HepG2 (cell line): Measurements from ENCODE around the gene FALEC. TPM values are rescaled to one million over a fixed set of nuclear protein-coding genes. Genes with fewer than 3 reads are reported as not detected.

ENCODE experiments used
- CREM ChIP-seq, 2 experiments: sonication (generic) in 1 of 2; formaldehyde crosslinking in 1 of 2; IDR thresholded peaks; 2 replicates each; pipeline versions ENCODE4 v1.4.0 to v1.6.1; 2016 to 2020; ENCODE audit warnings: antibody characterized with exemption in 1 of 2, mild to moderate bottlenecking in 1 of 2, missing genetic modification reagents in 1 of 2
- EP300 ChIP-seq, 3 experiments: sonication (generic) in 1 of 3; formaldehyde crosslinking in 1 of 3; IDR thresholded peaks; 2 replicates each; pipeline versions ENCODE4 v1.5.1 to v1.6.1; 2011 to 2020; ENCODE audit warnings: low read depth in 2 of 3, low read length in 2 of 3, borderline replicate concordance in 1 of 3, improper control_type of control experiment in 1 of 3, mild to moderate bottlenecking in 1 of 3, missing genetic modification reagents in 1 of 3, moderate library complexity in 1 of 3
- FOSL1 ChIP-seq: sonication (generic); formaldehyde crosslinking; IDR thresholded peaks from 2 replicates; pipeline ENCODE4 v1.9.0; 2021; ENCODE audit warnings: missing genetic modification reagents, borderline replicate concordance
- FOXC1 ChIP-seq: sonication (generic); formaldehyde crosslinking; IDR thresholded peaks from 2 replicates; pipeline ENCODE4 v1.8.0; 2022; ENCODE audit warnings: mild to moderate bottlenecking, missing genetic modification reagents, borderline replicate concordance
- GATAD2A ChIP-seq: IDR thresholded peaks from 2 replicates; pipeline ENCODE4 v1.6.1; 2016
- HNF4G ChIP-seq, 2 experiments: sonication (generic) in 1 of 2; formaldehyde crosslinking in 1 of 2; IDR thresholded peaks; 2 replicates each; pipeline versions ENCODE4 v1.4.0 to v1.6.1; 2011 to 2020; ENCODE audit warnings: borderline replicate concordance in 2 of 2, low read depth in 2 of 2, mild to moderate bottlenecking in 2 of 2, low read length in 1 of 2, missing genetic modification reagents in 1 of 2, moderate library complexity in 1 of 2
- KDM4B ChIP-seq: sonication (generic); formaldehyde crosslinking; IDR thresholded peaks from 2 replicates; pipeline ENCODE4 v1.4.0; 2020; ENCODE audit warnings: missing genetic modification reagents
- MATR3 ChIP-seq: sonication (generic); formaldehyde crosslinking; IDR thresholded peaks from 2 replicates; pipeline ENCODE4 v1.4.0; 2020; ENCODE audit warnings: missing genetic modification reagents
- MEIS1 ChIP-seq: sonication (generic); formaldehyde crosslinking; IDR thresholded peaks from 2 replicates; pipeline ENCODE4 v1.9.0; 2021; ENCODE audit warnings: mild to moderate bottlenecking, missing genetic modification reagents, moderate library complexity, borderline replicate concordance
- NFIC ChIP-seq: IDR thresholded peaks from 2 replicates; pipeline ENCODE4 v1.6.1; 2012; ENCODE audit warnings: mild to moderate bottlenecking, low read length, inconsistent platforms
- NFYB ChIP-seq: sonication (generic); formaldehyde crosslinking; IDR thresholded peaks from 2 replicates; pipeline ENCODE4 v1.4.0; 2020; ENCODE audit warnings: missing genetic modification reagents
- PHF20 ChIP-seq: sonication (generic); formaldehyde crosslinking; IDR thresholded peaks from 2 replicates; pipeline ENCODE4 v1.5.0; 2020; ENCODE audit warnings: mild to moderate bottlenecking, missing genetic modification reagents
- PREB ChIP-seq: sonication (generic); formaldehyde crosslinking; IDR thresholded peaks from 2 replicates; pipeline ENCODE4 v1.4.0; 2020; ENCODE audit warnings: missing genetic modification reagents
- SKIL ChIP-seq: sonication (generic); formaldehyde crosslinking; IDR thresholded peaks from 2 replicates; pipeline ENCODE4 v1.8.0; 2022; ENCODE audit warnings: missing genetic modification reagents, mild to moderate bottlenecking, moderate library complexity, borderline replicate concordance
- STAT5B ChIP-seq: sonication (generic); formaldehyde crosslinking; IDR thresholded peaks from 2 replicates; pipeline ENCODE4 v1.4.0; 2020; ENCODE audit warnings: missing genetic modification reagents
- TEAD3 ChIP-seq: optimal IDR thresholded peaks from 2 replicates; pipeline ENCODE3; 2016; ENCODE audit warnings: borderline replicate concordance
- THAP7 ChIP-seq: sonication (generic); formaldehyde crosslinking; IDR thresholded peaks from 2 replicates; pipeline ENCODE4 v1.8.1; 2023; ENCODE audit warnings: mild to moderate bottlenecking, missing genetic modification reagents
- ZNF839 ChIP-seq: sonication (generic); formaldehyde crosslinking; IDR thresholded peaks from 2 replicates; pipeline ENCODE4 v1.4.0; 2020; ENCODE audit warnings: missing genetic modification reagents, mild to moderate bottlenecking, borderline replicate concordance
- polyA plus RNA-seq, 8 experiments: library from polyadenylated mRNA; depleted of rRNA in 3 of 8; stranded (reverse) in 7 of 8; unstranded in 1 of 8; fragments of >200 nt; fragmentation: Illumina TruSeq in 4 of 8; extraction: Trizol in 4 of 8; gene quantifications; 2 replicates each; pipeline versions ENCODE4 v1.2.1 to v1.2.3, GENCODE V29; 2011 to 2016; ENCODE audit warnings: low read depth in 4 of 8, missing spikeins in 1 of 8, mixed read lengths in 1 of 8; ENCODE audit not compliant: insufficient read depth in 1 of 8
- total RNA-seq, 5 experiments: library from RNA; depleted of rRNA; stranded (reverse); fragments of >200 nt; fragmentation: Illumina TruSeq; extraction: Trizol; gene quantifications; 2 replicates each; pipeline ENCODE4 v1.2.3, GENCODE V29; 2016; ENCODE audit warnings: low read depth in 1 of 5
- TF ChIP-seq, protein P1 (sequence below): sonication (generic); formaldehyde crosslinking; IDR thresholded peaks from 2 replicates; pipeline ENCODE4 v1.5.0; 2020; ENCODE audit warnings: mild to moderate bottlenecking, missing genetic modification reagents, borderline replicate concordance

The FALEC gene
- total and polyA plus RNA-seq, 2 of the 13 experiments (the other 11 are each of a cell fraction or from before 2014, with no cell fraction given) = 0.33 to 0.71 TPM

- no peak for TF ChIP-seq TEAD3 (CRISPR knock-in tag)
- no peak for TF ChIP-seq SKIL (CRISPR knock-in tag)
- no peak for TF ChIP-seq FOXC1 (CRISPR knock-in tag)
- TF ChIP-seq MATR3 (CRISPR knock-in tag) = no peak
- TF ChIP-seq THAP7 (CRISPR knock-in tag) = no peak
- no peak for TF ChIP-seq NFIC
- no peak for TF ChIP-seq FOSL1
- peak; percentile 65; the same call in 1 of the 2 replicates for TF ChIP-seq HNF4G (IDR thresholded peaks at IDR 0.05; ENCODE audit: borderline replicate concordance, low read depth, low read length)
- no peak for TF ChIP-seq HNF4G (CRISPR knock-in tag; IDR thresholded peaks at IDR 0.05; ENCODE audit: borderline replicate concordance, low read depth)
- peak in 1 of 2 experiments; percentile 74; a peak in 2 of 4 replicates for TF ChIP-seq EP300 (IDR thresholded peaks at IDR 0.05; ENCODE audit: low read depth in 2 of 2, low read length in 2 of 2)
- no peak for TF ChIP-seq EP300 (CRISPR knock-in tag; IDR thresholded peaks at IDR 0.05; ENCODE audit: borderline replicate concordance)
- TF ChIP-seq, protein P1, sequence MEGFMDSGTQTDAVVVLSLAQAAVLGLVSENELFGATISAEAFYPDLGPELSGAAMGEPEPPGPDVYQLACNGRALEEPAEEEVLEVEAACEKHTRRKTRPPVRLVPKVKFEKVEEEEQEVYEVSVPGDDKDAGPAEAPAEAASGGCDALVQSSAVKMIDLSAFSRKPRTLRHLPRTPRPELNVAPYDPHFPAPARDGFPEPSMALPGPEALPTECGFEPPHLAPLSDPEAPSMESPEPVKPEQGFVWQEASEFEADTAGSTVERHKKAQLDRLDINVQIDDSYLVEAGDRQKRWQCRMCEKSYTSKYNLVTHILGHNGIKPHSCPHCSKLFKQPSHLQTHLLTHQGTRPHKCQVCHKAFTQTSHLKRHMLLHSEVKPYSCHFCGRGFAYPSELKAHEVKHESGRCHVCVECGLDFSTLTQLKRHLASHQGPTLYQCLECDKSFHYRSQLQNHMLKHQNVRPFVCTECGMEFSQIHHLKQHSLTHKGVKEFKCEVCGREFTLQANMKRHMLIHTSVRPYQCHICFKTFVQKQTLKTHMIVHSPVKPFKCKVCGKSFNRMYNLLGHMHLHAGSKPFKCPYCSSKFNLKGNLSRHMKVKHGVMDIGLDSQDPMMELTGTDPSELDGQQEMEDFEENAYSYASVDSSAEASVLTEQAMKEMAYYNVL = peak; percentile 51; the same call in 1 of the 2 replicates
- peak; percentile 35; the same call in 1 of the 2 replicates for TF ChIP-seq CREM (IDR thresholded peaks at IDR 0.05)
- no peak for TF ChIP-seq CREM (CRISPR knock-in tag; IDR thresholded peaks at IDR 0.05)
- TF ChIP-seq ZNF839 = no peak
- no peak for TF ChIP-seq PREB (CRISPR knock-in tag)
- no peak for TF ChIP-seq STAT5B (CRISPR knock-in tag)
- no peak for TF ChIP-seq PHF20 (CRISPR knock-in tag)
- TF ChIP-seq NFYB (CRISPR knock-in tag) = no peak
- no peak for TF ChIP-seq MEIS1 (CRISPR knock-in tag)
- TF ChIP-seq KDM4B (CRISPR knock-in tag) = no peak
- TF ChIP-seq GATAD2A (CRISPR knock-in tag) = peak; percentile 28; the same call in 1 of the 2 replicates
Measured at GRCh38 chr1:150479927-150480352, 35.6 kb upstream of the FALEC start (continued).
